GM18861 (cell line): ENCODE measurements around the gene POLN.

ENCODE experiments used
- ATAC-seq: cut with Tn5 transposase; IDR thresholded peaks from one replicate; pipeline ENCODE4 v1.9.1; 2021; ENCODE audit not compliant: unreplicated experiment

POLN gene

GRCh38 chr4:2087170-2087569, 154.8 kb downstream of the POLN start:
- ATAC-seq = no peak

- ATAC-seq = no peak
These were observed 156.4 kb downstream of the POLN start for GRCh38 chr4:2085496-2085901.

GRCh38 chr4:2084316-2084715, 157.6 kb downstream of the POLN start:
- ATAC-seq = no peak

GRCh38 chr4:2083826-2084160, 158.1 kb downstream of the POLN start:
- no peak for ATAC-seq

- ATAC-seq = no peak
These were observed 158.7 kb downstream of the POLN start for GRCh38 chr4:2083116-2083825.

GRCh38 chr4:2082627-2083026, 159.3 kb downstream of the POLN start:
- no peak for ATAC-seq

GRCh38 chr4:2082118-2082517, 159.8 kb downstream of the POLN start:
- ATAC-seq = no peak

GRCh38 chr4:2081540-2081939, 160.4 kb downstream of the POLN start:
- ATAC-seq = no peak

GRCh38 chr4:2080429-2081300, 161.3 kb downstream of the POLN start:
- ATAC-seq = no peak

- no peak for ATAC-seq
These were observed 162.0 kb downstream of the POLN start for GRCh38 chr4:2079926-2080325.

GRCh38 chr4:2079006-2079405, 162.9 kb downstream of the POLN start:
- no peak for ATAC-seq

- no peak for ATAC-seq
These were observed 163.3 kb downstream of the POLN start for GRCh38 chr4:2078584-2078983.

GRCh38 chr4:2077537-2078460, 164.1 kb downstream of the POLN start:
- ATAC-seq = no peak

- no peak for ATAC-seq
These were observed 164.9 kb downstream of the POLN start for GRCh38 chr4:2076908-2077536.

- ATAC-seq = no peak
These were observed 165.7 kb downstream of the POLN start for GRCh38 chr4:2075987-2076907.

- ATAC-seq = no peak
These were observed 166.5 kb downstream of the POLN start for GRCh38 chr4:2075171-2075986.

- ATAC-seq = no peak
These were observed 167.3 kb downstream of the POLN start for GRCh38 chr4:2074588-2074987.

- ATAC-seq = no peak
These were observed 168.0 kb downstream of the POLN start for GRCh38 chr4:2073808-2074481.
